HepG2 (cell line): Measurements from ENCODE around the gene GJE1. TPM values are rescaled to one million over a fixed set of nuclear protein-coding genes. Genes with fewer than 3 reads are reported as not detected.

Experiments
- ERF ChIP-seq: IDR thresholded peaks from 2 replicates; pipeline ENCODE4 v1.6.1; 2018; ENCODE audit warnings: missing biosample characterization, missing genetic modification reagents
- FLYWCH1 ChIP-seq: sonication (generic); formaldehyde crosslinking; IDR thresholded peaks from 2 replicates; pipeline ENCODE4 v1.8.1; 2023; ENCODE audit warnings: mild to moderate bottlenecking, missing genetic modification reagents
- FOXJ3 ChIP-seq: sonication (generic); formaldehyde crosslinking; IDR thresholded peaks from 2 replicates; pipeline ENCODE4 v1.4.0; 2020; ENCODE audit warnings: missing genetic modification reagents, mild to moderate bottlenecking, borderline replicate concordance
- GZF1 ChIP-seq: sonication (generic); formaldehyde crosslinking; IDR thresholded peaks from 2 replicates; pipeline ENCODE4 v1.5.1; 2020; ENCODE audit warnings: mild to moderate bottlenecking, missing genetic modification reagents
- KMT2A ChIP-seq: sonication (generic); formaldehyde crosslinking; IDR thresholded peaks from 2 replicates; pipeline ENCODE4 v1.4.0; 2020; ENCODE audit warnings: missing genetic modification reagents
- LCORL ChIP-seq, 2 experiments: fragments of 450-650 bp in 1 of 2; sonication (generic) in 1 of 2; formaldehyde crosslinking in 1 of 2; IDR thresholded peaks; 2 replicates each; pipeline versions ENCODE4 v1.5.0 to v1.6.1; 2017 to 2020; ENCODE audit warnings: antibody characterized with exemption in 1 of 2, missing genetic modification reagents in 1 of 2
- MEF2D ChIP-seq: sonication (generic); formaldehyde crosslinking; IDR thresholded peaks from 2 replicates; pipeline ENCODE4 v1.5.1; 2020; ENCODE audit warnings: mild to moderate bottlenecking, missing genetic modification reagents
- NFYC ChIP-seq: IDR thresholded peaks from 2 replicates; pipeline ENCODE4 v1.6.1; 2016; ENCODE audit warnings: missing genetic modification reagents, missing compliant biosample characterization
- SMC3 ChIP-seq: IDR thresholded peaks from 2 replicates; pipeline ENCODE4 v1.6.1; 2011; ENCODE audit warnings: low read length, improper control_type of control experiment
- SRSF9 ChIP-seq: fragments of 200-400 bp; formaldehyde crosslinking; IDR thresholded peaks from 2 replicates; pipeline ENCODE4 v1.6.1; 2018; ENCODE audit warnings: borderline replicate concordance, mild to moderate bottlenecking, low read depth, low read length; ENCODE audit not compliant: insufficient read depth, poor library complexity, severe bottlenecking
- TGIF2 ChIP-seq: IDR thresholded peaks from 2 replicates; pipeline ENCODE4 v1.6.1; 2016; ENCODE audit warnings: control low read depth, missing compliant biosample characterization
- YEATS4 ChIP-seq: sonication (generic); formaldehyde crosslinking; IDR thresholded peaks from 2 replicates; pipeline ENCODE4 v1.4.0; 2020; ENCODE audit warnings: missing genetic modification reagents, borderline replicate concordance
- ZFP36 ChIP-seq: fragments of 150-350 bp; IDR thresholded peaks from 2 replicates; pipeline ENCODE4 v1.6.1; 2018; ENCODE audit warnings: borderline replicate concordance, low read length, low read depth; ENCODE audit not compliant: partially characterized antibody
- ZFP62 ChIP-seq: sonication (generic); formaldehyde crosslinking; IDR thresholded peaks from 2 replicates; pipeline ENCODE4 v1.4.0; 2020; ENCODE audit warnings: missing genetic modification reagents
- ZMYM2 ChIP-seq: sonication (generic); formaldehyde crosslinking; IDR thresholded peaks from 2 replicates; pipeline ENCODE4 v1.8.0; 2022; ENCODE audit warnings: mild to moderate bottlenecking, missing genetic modification reagents
- ZNF24 ChIP-seq: fragments of 450-650 bp; IDR thresholded peaks from 2 replicates; pipeline ENCODE4 v1.6.1; 2017; ENCODE audit warnings: antibody characterized with exemption, mild to moderate bottlenecking
- ZNF350 ChIP-seq: sonication (generic); formaldehyde crosslinking; IDR thresholded peaks from 2 replicates; pipeline ENCODE4 v1.4.0; 2020; ENCODE audit warnings: mild to moderate bottlenecking, low read depth, missing genetic modification reagents, borderline replicate concordance
- ZNF572 ChIP-seq: sonication (generic); formaldehyde crosslinking; IDR thresholded peaks from 2 replicates; pipeline ENCODE4 v1.5.1; 2020; ENCODE audit warnings: mild to moderate bottlenecking, missing genetic modification reagents
- ZNF761 ChIP-seq: sonication (generic); formaldehyde crosslinking; conservative IDR thresholded peaks from 2 replicates; pipeline ENCODE4 v1.4.0; 2020; ENCODE audit warnings: mild to moderate bottlenecking, missing genetic modification reagents
- polyA plus RNA-seq, 8 experiments: library from polyadenylated mRNA; depleted of rRNA in 3 of 8; stranded (reverse) in 7 of 8; unstranded in 1 of 8; fragments of >200 nt; fragmentation: Illumina TruSeq in 4 of 8; extraction: Trizol in 4 of 8; gene quantifications; 2 replicates each; pipeline versions ENCODE4 v1.2.1 to v1.2.3, GENCODE V29; 2011 to 2016; ENCODE audit warnings: low read depth in 4 of 8, missing spikeins in 1 of 8, mixed read lengths in 1 of 8; ENCODE audit not compliant: insufficient read depth in 1 of 8
- total RNA-seq, 5 experiments: library from RNA; depleted of rRNA; stranded (reverse); fragments of >200 nt; fragmentation: Illumina TruSeq; extraction: Trizol; gene quantifications; 2 replicates each; pipeline ENCODE4 v1.2.3, GENCODE V29; 2016; ENCODE audit warnings: low read depth in 1 of 5
- TF ChIP-seq, protein P1 (sequence below): sonication (generic); formaldehyde crosslinking; IDR thresholded peaks from 2 replicates; pipeline ENCODE4 v1.4.0; 2020; ENCODE audit warnings: missing genetic modification reagents
- TF ChIP-seq, protein P2 (sequence below): sonication (generic); formaldehyde crosslinking; conservative IDR thresholded peaks from 2 replicates; pipeline ENCODE4 v1.5.0; 2020; ENCODE audit warnings: missing genetic modification reagents
- TF ChIP-seq, protein P3 (sequence below): sonication (generic); formaldehyde crosslinking; IDR thresholded peaks from 2 replicates; pipeline ENCODE4 v1.4.0; 2020; ENCODE audit warnings: mild to moderate bottlenecking, missing genetic modification reagents
- TF ChIP-seq, protein P4 (sequence below): sonication (generic); formaldehyde crosslinking; IDR thresholded peaks from 2 replicates; pipeline ENCODE4 v1.8.0; 2022; ENCODE audit warnings: mild to moderate bottlenecking, missing genetic modification reagents

Gene GJE1
- total and polyA plus RNA-seq, 2 of the 13 experiments (the other 11 are each of a cell fraction or from before 2014, with no cell fraction given) = not detected

DNA sequence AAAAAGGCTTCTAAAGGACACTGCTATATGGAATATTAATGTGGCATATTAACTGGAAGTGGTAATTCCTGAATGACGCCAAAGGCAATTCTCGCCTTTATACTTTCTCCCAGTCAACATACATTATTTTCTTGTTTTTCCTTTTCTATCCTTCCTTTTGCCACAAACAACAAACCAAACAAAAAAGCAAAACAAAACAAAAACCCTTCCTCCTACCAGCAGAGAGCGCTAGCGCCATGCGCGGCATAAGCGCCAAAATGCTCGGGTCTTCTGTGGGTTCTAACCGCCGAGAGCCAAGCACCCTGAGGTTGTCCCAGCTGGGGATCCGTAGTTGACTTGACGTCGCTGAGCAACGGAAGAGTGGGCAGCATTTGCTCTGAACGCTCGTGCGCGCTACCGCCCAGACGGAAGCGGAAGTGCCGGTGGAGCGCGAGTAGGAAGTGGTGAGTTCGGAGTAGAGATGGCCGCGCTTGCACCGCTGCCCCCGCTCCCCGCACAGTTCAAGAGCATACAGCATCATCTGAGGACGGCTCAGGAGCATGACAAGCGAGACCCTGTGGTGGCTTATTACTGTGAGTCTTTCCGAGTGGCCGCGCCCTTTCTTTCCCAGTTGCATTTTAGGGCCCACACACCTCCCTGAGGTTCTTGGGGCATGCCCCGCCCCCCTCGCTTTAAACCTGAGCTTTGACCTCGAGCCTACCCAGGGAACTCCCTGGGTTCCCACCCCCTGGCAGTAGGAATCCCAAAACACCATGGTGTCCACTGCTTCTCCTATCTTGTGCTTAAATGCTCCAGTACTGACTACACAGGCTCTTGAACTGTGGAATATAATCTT lies 14.3 kb downstream of the GJE1 start, which contains the start of the genes NMBR and VTA1 (continued):
- TF ChIP-seq ERF (CRISPR knock-in tag) = peak; percentile 98
- TF ChIP-seq, protein P1, sequence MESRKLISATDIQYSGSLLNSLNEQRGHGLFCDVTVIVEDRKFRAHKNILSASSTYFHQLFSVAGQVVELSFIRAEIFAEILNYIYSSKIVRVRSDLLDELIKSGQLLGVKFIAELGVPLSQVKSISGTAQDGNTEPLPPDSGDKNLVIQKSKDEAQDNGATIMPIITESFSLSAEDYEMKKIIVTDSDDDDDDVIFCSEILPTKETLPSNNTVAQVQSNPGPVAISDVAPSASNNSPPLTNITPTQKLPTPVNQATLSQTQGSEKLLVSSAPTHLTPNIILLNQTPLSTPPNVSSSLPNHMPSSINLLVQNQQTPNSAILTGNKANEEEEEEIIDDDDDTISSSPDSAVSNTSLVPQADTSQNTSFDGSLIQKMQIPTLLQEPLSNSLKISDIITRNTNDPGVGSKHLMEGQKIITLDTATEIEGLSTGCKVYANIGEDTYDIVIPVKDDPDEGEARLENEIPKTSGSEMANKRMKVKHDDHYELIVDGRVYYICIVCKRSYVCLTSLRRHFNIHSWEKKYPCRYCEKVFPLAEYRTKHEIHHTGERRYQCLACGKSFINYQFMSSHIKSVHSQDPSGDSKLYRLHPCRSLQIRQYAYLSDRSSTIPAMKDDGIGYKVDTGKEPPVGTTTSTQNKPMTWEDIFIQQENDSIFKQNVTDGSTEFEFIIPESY (CRISPR knock-in tag) = peak; percentile 85
- TF ChIP-seq KMT2A = peak; percentile 98
- TF ChIP-seq, protein P2, sequence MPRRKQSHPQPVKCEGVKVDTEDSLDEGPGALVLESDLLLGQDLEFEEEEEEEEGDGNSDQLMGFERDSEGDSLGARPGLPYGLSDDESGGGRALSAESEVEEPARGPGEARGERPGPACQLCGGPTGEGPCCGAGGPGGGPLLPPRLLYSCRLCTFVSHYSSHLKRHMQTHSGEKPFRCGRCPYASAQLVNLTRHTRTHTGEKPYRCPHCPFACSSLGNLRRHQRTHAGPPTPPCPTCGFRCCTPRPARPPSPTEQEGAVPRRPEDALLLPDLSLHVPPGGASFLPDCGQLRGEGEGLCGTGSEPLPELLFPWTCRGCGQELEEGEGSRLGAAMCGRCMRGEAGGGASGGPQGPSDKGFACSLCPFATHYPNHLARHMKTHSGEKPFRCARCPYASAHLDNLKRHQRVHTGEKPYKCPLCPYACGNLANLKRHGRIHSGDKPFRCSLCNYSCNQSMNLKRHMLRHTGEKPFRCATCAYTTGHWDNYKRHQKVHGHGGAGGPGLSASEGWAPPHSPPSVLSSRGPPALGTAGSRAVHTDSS (CRISPR knock-in tag) = no peak
- TF ChIP-seq ZNF761 (CRISPR knock-in tag) = 0 out of 2 replicates have a peak, but pooled peaks have one; percentile 44
- TF ChIP-seq, protein P3, sequence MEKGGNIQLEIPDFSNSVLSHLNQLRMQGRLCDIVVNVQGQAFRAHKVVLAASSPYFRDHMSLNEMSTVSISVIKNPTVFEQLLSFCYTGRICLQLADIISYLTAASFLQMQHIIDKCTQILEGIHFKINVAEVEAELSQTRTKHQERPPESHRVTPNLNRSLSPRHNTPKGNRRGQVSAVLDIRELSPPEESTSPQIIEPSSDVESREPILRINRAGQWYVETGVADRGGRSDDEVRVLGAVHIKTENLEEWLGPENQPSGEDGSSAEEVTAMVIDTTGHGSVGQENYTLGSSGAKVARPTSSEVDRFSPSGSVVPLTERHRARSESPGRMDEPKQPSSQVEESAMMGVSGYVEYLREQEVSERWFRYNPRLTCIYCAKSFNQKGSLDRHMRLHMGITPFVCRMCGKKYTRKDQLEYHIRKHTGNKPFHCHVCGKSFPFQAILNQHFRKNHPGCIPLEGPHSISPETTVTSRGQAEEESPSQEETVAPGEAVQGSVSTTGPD = no peak
- TF ChIP-seq MEF2D (CRISPR knock-in tag) = peak; percentile 88; the same call in 1 of the 2 replicates
- TF ChIP-seq TGIF2 (CRISPR knock-in tag) = 0 out of 2 replicates have a peak, but pooled peaks have one; percentile 53
- peak; percentile 77; the same call in 1 of the 2 replicates for TF ChIP-seq FLYWCH1 (CRISPR knock-in tag)
- TF ChIP-seq LCORL (IDR thresholded peaks at IDR 0.05) = peak; percentile 73
- TF ChIP-seq LCORL (CRISPR knock-in tag; IDR thresholded peaks at IDR 0.05) = peak; percentile 97
- TF ChIP-seq GZF1 = no peak
- no peak for TF ChIP-seq ZNF572
- peak; percentile 32; the same call in 1 of the 2 replicates for TF ChIP-seq ZFP62 (CRISPR knock-in tag)
- TF ChIP-seq ZNF24 = 0 out of 2 replicates have a peak, but pooled peaks have one; percentile 46
- 0 out of 2 replicates have a peak, but pooled peaks have one; percentile 41 for TF ChIP-seq ZMYM2 (CRISPR knock-in tag)
- TF ChIP-seq YEATS4 (CRISPR knock-in tag) = peak; percentile 96
- TF ChIP-seq ZFP36 = no peak
- TF ChIP-seq NFYC (CRISPR knock-in tag) = peak; percentile 69
- peak; percentile 88 for TF ChIP-seq SMC3
- TF ChIP-seq, protein P4, sequence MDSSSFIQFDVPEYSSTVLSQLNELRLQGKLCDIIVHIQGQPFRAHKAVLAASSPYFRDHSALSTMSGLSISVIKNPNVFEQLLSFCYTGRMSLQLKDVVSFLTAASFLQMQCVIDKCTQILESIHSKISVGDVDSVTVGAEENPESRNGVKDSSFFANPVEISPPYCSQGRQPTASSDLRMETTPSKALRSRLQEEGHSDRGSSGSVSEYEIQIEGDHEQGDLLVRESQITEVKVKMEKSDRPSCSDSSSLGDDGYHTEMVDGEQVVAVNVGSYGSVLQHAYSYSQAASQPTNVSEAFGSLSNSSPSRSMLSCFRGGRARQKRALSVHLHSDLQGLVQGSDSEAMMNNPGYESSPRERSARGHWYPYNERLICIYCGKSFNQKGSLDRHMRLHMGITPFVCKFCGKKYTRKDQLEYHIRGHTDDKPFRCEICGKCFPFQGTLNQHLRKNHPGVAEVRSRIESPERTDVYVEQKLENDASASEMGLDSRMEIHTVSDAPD (CRISPR knock-in tag) = peak; percentile 65
- peak; percentile 100 for TF ChIP-seq ZNF350 (CRISPR knock-in tag)
- peak; percentile 76 for TF ChIP-seq FOXJ3 (CRISPR knock-in tag)
- no peak for TF ChIP-seq SRSF9
